Activated naive CD4-positive, alpha-beta T cell treated with anti-CD3 and anti-CD28 coated beads, Interleukin-2, amount 50 U/mL, for 24 hours (primary cell): Measurements from ENCODE around the gene TJP3.

Experiments
- H3K27ac Mint-ChIP-seq: one replicate; pipeline ENCODE4 v1.8.0; 2021; ENCODE audit warnings: mild to moderate bottlenecking, mixed read lengths
- H3K27me3 Mint-ChIP-seq: one replicate; pipeline ENCODE4 v1.8.0; 2021; ENCODE audit warnings: mixed read lengths
- H3K36me3 Mint-ChIP-seq: one replicate; pipeline ENCODE4 v1.8.0; 2021; ENCODE audit warnings: mixed read lengths
- H3K4me1 Mint-ChIP-seq: one replicate; pipeline ENCODE4 v1.8.0; 2021; ENCODE audit warnings: mixed read lengths
- H3K4me3 Mint-ChIP-seq: one replicate; pipeline ENCODE4 v1.8.0; 2021; ENCODE audit warnings: mild to moderate bottlenecking, mixed read lengths
- H3K9me3 Mint-ChIP-seq: one replicate; pipeline ENCODE4 v1.8.0; 2021; ENCODE audit warnings: mixed read lengths

Gene TJP3

GRCh38 chr19:3783660-3784584, 75.7 kb downstream of the TJP3 start:
- no peak overlapping the region for H3K27ac Mint-ChIP-seq

GRCh38 chr19:3784607-3785450, 76.6 kb downstream of the TJP3 start:
- peaks cover 7% of the 10 kb centered on the region for H3K4me1 Mint-ChIP-seq
- H3K27ac Mint-ChIP-seq = no peak overlapping the region
- H3K27me3 Mint-ChIP-seq = no peaks in the 10 kb centered on the region
- H3K9me3 Mint-ChIP-seq = no peaks in the 10 kb centered on the region
- H3K36me3 Mint-ChIP-seq = peaks cover 12% of the 10 kb centered on the region
- H3K4me3 Mint-ChIP-seq = peak overlapping the region; percentile 83

More at GRCh38 chr19:3783660-3784584, 75.7 kb downstream of the TJP3 start:
- Mint-ChIP-seq H3K4me1 (peaks cover 7% of the 10 kb centered on the region), H3K27me3 (no peaks in the 10 kb centered on the region), H3K4me3 (peak overlapping the region; percentile 83), H3K9me3 (no peaks in the 10 kb centered on the region), H3K36me3 (peaks cover 12% of the 10 kb centered on the region)

DNA sequence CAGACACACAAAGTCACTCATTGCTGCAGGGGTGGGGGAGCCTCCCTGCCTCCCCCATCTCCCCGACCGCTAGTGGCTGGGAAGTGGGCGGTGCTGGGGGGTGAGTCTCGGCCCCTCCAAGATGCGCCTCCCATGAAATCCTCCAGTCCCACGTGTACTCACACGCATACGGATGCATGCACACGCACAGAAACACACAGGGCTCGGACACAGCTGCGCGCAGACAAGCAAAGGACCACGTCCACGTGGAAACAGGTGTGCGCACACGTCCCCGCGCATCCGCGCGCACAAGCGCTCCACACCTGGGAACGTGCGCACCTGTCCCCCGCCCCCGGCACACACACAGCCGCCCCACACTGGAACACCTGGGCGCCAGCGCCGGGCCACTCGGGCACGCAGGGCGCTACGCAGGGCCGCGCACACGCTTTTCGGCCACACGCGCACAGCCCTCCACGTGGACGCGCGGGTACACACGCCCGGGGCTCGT, 77.3 kb downstream of the TJP3 start:
- no peaks in the 10 kb centered on the region for H3K9me3 Mint-ChIP-seq
- peaks cover 12% of the 10 kb centered on the region for H3K36me3 Mint-ChIP-seq
- H3K4me1 Mint-ChIP-seq = peaks cover 9% of the 10 kb centered on the region
- peak overlapping the region; percentile 35 for H3K27ac Mint-ChIP-seq
- H3K27me3 Mint-ChIP-seq = no peaks in the 10 kb centered on the region
- H3K4me3 Mint-ChIP-seq = peak overlapping the region; percentile 83

DNA sequence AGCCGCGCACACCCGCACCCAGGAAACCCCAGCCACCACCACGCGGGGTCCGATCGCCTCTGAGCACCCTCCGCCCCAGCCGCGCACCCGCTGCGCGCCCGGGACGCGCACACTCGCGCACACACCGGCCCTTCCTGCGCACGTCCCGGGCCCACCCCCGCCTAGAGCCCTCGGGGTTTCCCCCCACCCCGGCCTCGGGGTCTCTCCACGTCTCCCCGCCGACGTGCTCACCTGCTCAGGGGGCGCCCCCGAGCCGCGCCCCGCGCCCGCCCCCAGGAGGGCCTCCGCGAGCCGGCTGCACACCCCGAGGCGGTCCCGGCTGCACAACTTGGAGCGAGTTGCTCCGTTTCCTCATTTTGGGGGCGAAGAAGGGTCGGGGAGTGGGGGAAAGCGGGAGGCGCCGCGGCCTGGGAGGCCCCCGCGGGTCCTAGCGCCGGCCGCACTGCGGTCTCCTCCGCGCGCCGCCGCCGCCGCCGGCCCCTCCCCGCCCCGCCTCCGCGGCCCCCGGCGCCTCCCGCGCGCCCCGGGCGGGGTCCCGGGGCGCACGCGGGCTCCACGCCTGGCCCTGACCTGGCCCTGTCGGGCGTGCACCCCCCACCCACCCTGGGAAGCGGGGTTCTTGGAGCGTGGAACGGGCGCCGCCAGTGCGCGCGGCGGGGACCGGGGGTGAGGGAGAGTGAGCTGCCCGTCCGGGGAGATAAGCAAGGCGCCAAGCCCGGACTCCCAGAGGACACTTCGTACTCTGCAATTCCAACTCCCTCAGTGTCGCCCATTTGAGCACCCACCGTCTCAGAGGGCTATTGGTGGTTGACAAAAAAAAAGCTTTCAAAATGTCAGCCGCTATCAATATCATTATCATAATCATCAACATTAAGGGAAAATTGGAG, 78.0 kb downstream of the TJP3 start, which contains the start of gene MATK:
Gene MATK (minus strand): TSS at position 444 of the 887 bp plus-strand sequence. CDS start 1,246 bp downstream, outside the sequence.
- H3K27ac Mint-ChIP-seq = peak within 1 kb of the TSS; percentile 35
- H3K27me3 Mint-ChIP-seq = no peaks in the 10 kb centered on the region
- H3K9me3 Mint-ChIP-seq = no peaks in the 10 kb centered on the region
- peaks cover 12% of the 10 kb centered on the region for H3K4me1 Mint-ChIP-seq
- H3K4me3 Mint-ChIP-seq = peak within 1 kb of the TSS; percentile 83
- peaks cover 12% of the 10 kb centered on the region for H3K36me3 Mint-ChIP-seq

- Mint-ChIP-seq H3K9me3 (no peaks in the 10 kb centered on the region), H3K27ac (no peak overlapping the region), H3K36me3 (peaks cover 2% of the 10 kb centered on the region), H3K4me3 (no peak overlapping the region), H3K4me1 (peaks cover 9% of the 10 kb centered on the region), H3K27me3 (no peaks in the 10 kb centered on the region)
These were observed 81.0 kb downstream of the TJP3 start for GRCh38 chr19:3788996-3789778.

- H3K4me3 Mint-ChIP-seq = no peak overlapping the region
- H3K4me1 Mint-ChIP-seq = peaks cover 4% of the 10 kb centered on the region
- peaks cover 2% of the 10 kb centered on the region for H3K36me3 Mint-ChIP-seq
- no peaks in the 10 kb centered on the region for H3K27me3 Mint-ChIP-seq
- H3K27ac Mint-ChIP-seq = no peak overlapping the region
- H3K9me3 Mint-ChIP-seq = no peaks in the 10 kb centered on the region
These were observed 82.1 kb downstream of the TJP3 start for GRCh38 chr19:3790209-3790734.

DNA sequence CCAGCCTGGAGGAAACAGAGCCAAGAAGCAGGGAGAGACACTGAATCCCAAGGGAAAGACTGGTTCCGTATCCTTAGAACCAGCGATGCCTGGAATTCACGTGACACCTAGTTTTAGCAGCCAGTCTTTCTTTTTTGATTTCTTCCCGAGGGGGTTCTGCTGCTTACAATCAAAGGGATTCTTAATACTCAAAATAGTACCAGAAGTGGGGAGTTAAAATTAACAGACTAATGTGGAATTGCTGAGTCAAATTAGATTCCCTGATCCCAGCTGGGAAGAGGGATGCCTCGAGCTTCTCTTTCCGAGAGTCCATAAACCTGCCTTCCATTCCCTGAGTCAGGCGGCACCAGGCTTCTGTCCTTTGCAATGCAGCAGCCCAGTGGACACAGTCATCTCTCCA, 82.8 kb downstream of the TJP3 start:
- H3K27me3 Mint-ChIP-seq = no peaks in the 10 kb centered on the region
- no peak overlapping the region for H3K4me3 Mint-ChIP-seq
- no peak overlapping the region for H3K27ac Mint-ChIP-seq
- H3K9me3 Mint-ChIP-seq = no peaks in the 10 kb centered on the region
- peaks cover 2% of the 10 kb centered on the region for H3K36me3 Mint-ChIP-seq
- peaks cover 4% of the 10 kb centered on the region for H3K4me1 Mint-ChIP-seq

DNA sequence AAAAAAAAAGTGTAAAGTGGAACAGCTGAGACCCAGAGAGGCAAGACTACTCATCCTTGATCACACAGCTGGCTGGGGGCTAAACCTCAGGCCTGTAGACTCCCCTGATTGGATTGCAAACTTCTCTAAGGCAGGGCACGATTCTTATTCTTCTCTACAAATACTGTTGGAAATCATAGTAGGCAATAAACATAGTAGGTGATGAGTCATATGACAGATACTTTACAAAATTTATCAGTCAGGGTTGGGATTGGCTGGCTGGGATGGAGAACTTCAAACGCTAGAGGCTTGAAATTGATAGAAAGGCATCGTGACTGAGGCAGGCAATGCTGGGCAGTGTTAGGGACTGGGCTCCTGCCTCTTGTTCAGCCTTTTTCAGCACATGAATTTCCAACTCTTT, 83.9 kb downstream of the TJP3 start:
- peaks cover 5% of the 10 kb centered on the region for H3K9me3 Mint-ChIP-seq
- H3K4me1 Mint-ChIP-seq = peaks cover 4% of the 10 kb centered on the region
- peak overlapping the region; percentile 41 for H3K27ac Mint-ChIP-seq
- H3K27me3 Mint-ChIP-seq = no peaks in the 10 kb centered on the region
- peaks cover 4% of the 10 kb centered on the region for H3K36me3 Mint-ChIP-seq
- H3K4me3 Mint-ChIP-seq = no peak overlapping the region

DNA sequence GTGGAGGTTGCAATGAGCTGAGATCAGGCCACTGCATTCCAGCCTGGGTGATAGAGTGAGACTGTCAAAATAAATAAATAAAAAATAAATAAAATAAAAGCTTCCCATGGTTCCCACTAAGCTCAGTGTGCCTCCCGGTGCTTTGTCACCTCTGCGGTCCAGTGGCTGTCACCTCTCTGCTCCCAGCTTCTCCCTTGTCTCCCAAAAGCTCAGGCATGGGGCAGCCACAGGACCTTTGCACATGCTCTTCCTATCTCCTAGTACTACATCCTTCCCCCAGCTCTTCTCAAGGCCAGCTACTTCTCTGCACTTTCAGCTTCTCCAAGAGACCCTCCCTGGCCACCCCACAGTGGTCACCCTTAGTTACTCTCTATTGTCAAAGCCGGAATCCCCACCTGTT, 85.6 kb downstream of the TJP3 start:
- peaks cover 10% of the 10 kb centered on the region for H3K4me1 Mint-ChIP-seq
- peak overlapping the region; percentile 31 for H3K27ac Mint-ChIP-seq
- no peaks in the 10 kb centered on the region for H3K27me3 Mint-ChIP-seq
- H3K4me3 Mint-ChIP-seq = no peak overlapping the region
- H3K36me3 Mint-ChIP-seq = peaks cover 4% of the 10 kb centered on the region
- H3K9me3 Mint-ChIP-seq = peaks cover 5% of the 10 kb centered on the region

GRCh38 chr19:3796358-3796757, 88.2 kb downstream of the TJP3 start:
- no peak overlapping the region for H3K27ac Mint-ChIP-seq
- H3K4me3 Mint-ChIP-seq = no peak overlapping the region
- peaks cover 5% of the 10 kb centered on the region for H3K9me3 Mint-ChIP-seq
- peaks cover 20% of the 10 kb centered on the region for H3K4me1 Mint-ChIP-seq
- H3K27me3 Mint-ChIP-seq = no peaks in the 10 kb centered on the region
- peaks cover 4% of the 10 kb centered on the region for H3K36me3 Mint-ChIP-seq

GRCh38 chr19:3798137-3798536, 90.0 kb downstream of the TJP3 start:
- peaks cover 25% of the 10 kb centered on the region for H3K4me1 Mint-ChIP-seq
- H3K27me3 Mint-ChIP-seq = no peaks in the 10 kb centered on the region
- peak overlapping the region; percentile 15 for H3K27ac Mint-ChIP-seq
- peaks cover 2% of the 10 kb centered on the region for H3K36me3 Mint-ChIP-seq
- H3K9me3 Mint-ChIP-seq = peaks cover 5% of the 10 kb centered on the region
- H3K4me3 Mint-ChIP-seq = peak overlapping the region; percentile 71
